Fibroblast of villous mesenchyme (primary cell): ENCODE measurements around the gene SLC6A7. TPM values are rescaled to one million over a fixed set of nuclear protein-coding genes. Genes with fewer than 3 reads are reported as not detected.
"Not testable (repeated sequence)": the region's sequence is repeated elsewhere in the genome, so short reads cannot be mapped to it uniquely, and the experiment has no call there.

ENCODE experiments used
- DNase-seq: peaks from one replicate; pipeline ENCODE4 v3.0.0-alpha.2; 2010; ENCODE audit warnings: low read depth
- H3K4me3 ChIP-seq: 2 replicates; pipeline ENCODE4 v1.5.1; 2011; ENCODE audit warnings: low read depth, mild to moderate bottlenecking, low read length
- CTCF ChIP-seq: IDR thresholded peaks from 2 replicates; pipeline ENCODE4 v1.5.1; 2012; ENCODE audit warnings: low read depth, mild to moderate bottlenecking, low read length; ENCODE audit not compliant: insufficient read depth
- total RNA-seq: library from RNA; depleted of rRNA; stranded (reverse); fragments of >200 nt; gene quantifications from 2 replicates; pipeline ENCODE4 v1.2.3, GENCODE V29; 2012

Gene SLC6A7
- total RNA-seq, 1 donor: under 0.01 TPM

- H3K4me3 ChIP-seq: no peak overlapping the region
- peak; percentile 89 for DNase-seq
- no peak for TF ChIP-seq CTCF
Measured at GRCh38 chr5:150245111-150245789, 55.4 kb downstream of the SLC6A7 start.

- no peak for DNase-seq
Measured at GRCh38 chr5:150245808-150246207, 55.9 kb downstream of the SLC6A7 start.

GRCh38 chr5:150246429-150246828, 56.6 kb downstream of the SLC6A7 start:
- TF ChIP-seq CTCF: no peak
- DNase-seq: no peak
- no peak overlapping the region for H3K4me3 ChIP-seq

More at GRCh38 chr5:150245808-150246207, 55.9 kb downstream of the SLC6A7 start:
- H3K4me3 ChIP-seq: no peak overlapping the region
- no peak for TF ChIP-seq CTCF

GRCh38 chr5:150246835-150247234, 57.0 kb downstream of the SLC6A7 start:
- DNase-seq: no peak
- no peak overlapping the region for H3K4me3 ChIP-seq
- no peak for TF ChIP-seq CTCF

- no peak for TF ChIP-seq CTCF
- no peak overlapping the region for H3K4me3 ChIP-seq
- no peak for DNase-seq
Measured at GRCh38 chr5:150247726-150248125, 57.9 kb downstream of the SLC6A7 start.

GRCh38 chr5:150248493-150248892, 58.6 kb downstream of the SLC6A7 start:
- H3K4me3 ChIP-seq, DNase-seq: not testable (repeated sequence)

- no peak for TF ChIP-seq CTCF
- DNase-seq: no peak
- no peak overlapping the region for H3K4me3 ChIP-seq
Measured at GRCh38 chr5:150248946-150249345, 59.1 kb downstream of the SLC6A7 start.
